Central memory CD8-positive, alpha-beta T cell (primary cell): Measurements from ENCODE around the gene SRSF7.
"Not testable (repeated sequence)": the region's sequence is repeated elsewhere in the genome, so short reads cannot be mapped to it uniquely, and the experiment has no call there.

ENCODE experiments used
- ATAC-seq: fragments of 150-1000 bp; cut with Tn5 transposase; replicated peaks from 2 replicates; pipeline ENCODE4 v1.10.0; 2022; ENCODE audit warnings: mild to moderate bottlenecking, moderate FRiP score, moderate number of reproducible peaks; ENCODE audit not compliant: poor library complexity, severe bottlenecking; ENCODE audit errors: extremely low read depth
- DNase-seq, 2 donors: peaks; one replicate each; pipeline ENCODE4 v3.0.0; 2021; ENCODE audit warnings: low spot score in 2 of 2
- H3K27ac Mint-ChIP-seq: one replicate; pipeline ENCODE4 v1.8.0; 2022; ENCODE audit warnings: low read depth, mild to moderate bottlenecking, moderate library complexity, mixed read lengths
- H3K27me3 Mint-ChIP-seq: one replicate; pipeline ENCODE4 v1.8.0; 2022; ENCODE audit warnings: mixed read lengths
- H3K36me3 Mint-ChIP-seq: one replicate; pipeline ENCODE4 v1.8.0; 2022; ENCODE audit warnings: mild to moderate bottlenecking, moderate library complexity, mixed read lengths; ENCODE audit not compliant: insufficient read depth
- H3K4me1 Mint-ChIP-seq: one replicate; pipeline ENCODE4 v1.8.0; 2022; ENCODE audit warnings: mixed read lengths
- H3K4me3 Mint-ChIP-seq: one replicate; pipeline ENCODE4 v1.8.0; 2022; ENCODE audit warnings: mild to moderate bottlenecking, moderate library complexity, mixed read lengths
- H3K9me3 Mint-ChIP-seq: one replicate; pipeline ENCODE4 v1.8.0; 2022; ENCODE audit warnings: mixed read lengths

SRSF7 gene

GRCh38 chr2:38776531-38776930 lies 25.4 kb upstream of the SRSF7 start:
- Mint-ChIP-seq H3K27ac (no peak overlapping the region), H3K4me3 (no peak overlapping the region), H3K4me1 (peaks cover 14% of the 10 kb centered on the region), H3K36me3 (peaks cover 11% of the 10 kb centered on the region), H3K9me3 (no peaks in the 10 kb centered on the region), H3K27me3 (peaks cover 22% of the 10 kb centered on the region)
- DNase-seq, result no peak
- no peak for ATAC-seq

- H3K36me3 Mint-ChIP-seq, result peaks cover 6% of the 10 kb centered on the region
- H3K4me1 Mint-ChIP-seq, result peaks cover 10% of the 10 kb centered on the region
- no peak overlapping the region for H3K27ac Mint-ChIP-seq
- ATAC-seq, result no peak
- no peaks in the 10 kb centered on the region for H3K9me3 Mint-ChIP-seq
- H3K4me3 Mint-ChIP-seq, result no peak overlapping the region
- no peak for DNase-seq
- H3K27me3 Mint-ChIP-seq, result peaks cover 22% of the 10 kb centered on the region
Measured at GRCh38 chr2:38775921-38776225, 24.7 kb upstream of the SRSF7 start.

GRCh38 chr2:38775097-38775920 lies 24.1 kb upstream of the SRSF7 start:
- Mint-ChIP-seq H3K27ac (no peak overlapping the region), H3K4me3 (no peak overlapping the region), H3K9me3 (no peaks in the 10 kb centered on the region), H3K4me1 (peaks cover 10% of the 10 kb centered on the region), H3K27me3 (peaks cover 22% of the 10 kb centered on the region), H3K36me3 (peaks cover 2% of the 10 kb centered on the region)
- ATAC-seq (no peak), DNase-seq (no peak)

- H3K27ac Mint-ChIP-seq, result no peak overlapping the region
- ATAC-seq (no peak), DNase-seq (no peak)
- H3K36me3 Mint-ChIP-seq, result no peaks in the 10 kb centered on the region
- no peaks in the 10 kb centered on the region for H3K4me1 Mint-ChIP-seq
- H3K27me3 Mint-ChIP-seq, result peaks cover 14% of the 10 kb centered on the region
- no peak overlapping the region for H3K4me3 Mint-ChIP-seq
- H3K9me3 Mint-ChIP-seq, result no peaks in the 10 kb centered on the region
Measured at GRCh38 chr2:38771632-38772031, 20.5 kb upstream of the SRSF7 start.

GRCh38 chr2:38765551-38765950 lies 14.4 kb upstream of the SRSF7 start:
- DNase-seq (no peak), ATAC-seq (no peak)
- H3K27me3 Mint-ChIP-seq, result no peaks in the 10 kb centered on the region
- no peak overlapping the region for H3K27ac Mint-ChIP-seq
- H3K4me1 Mint-ChIP-seq, result no peaks in the 10 kb centered on the region
- H3K4me3 Mint-ChIP-seq, result no peak overlapping the region
- H3K9me3 Mint-ChIP-seq, result no peaks in the 10 kb centered on the region
- no peaks in the 10 kb centered on the region for H3K36me3 Mint-ChIP-seq

- no peaks in the 10 kb centered on the region for H3K27me3 Mint-ChIP-seq
- no peak overlapping the region for H3K27ac Mint-ChIP-seq
- H3K36me3 Mint-ChIP-seq, result no peaks in the 10 kb centered on the region
- no peaks in the 10 kb centered on the region for H3K9me3 Mint-ChIP-seq
- no peaks in the 10 kb centered on the region for H3K4me1 Mint-ChIP-seq
- ATAC-seq (no peak), DNase-seq (no peak)
- H3K4me3 Mint-ChIP-seq, result no peak overlapping the region
Measured at GRCh38 chr2:38765149-38765548, 14.0 kb upstream of the SRSF7 start.

GRCh38 chr2:38763728-38764127 lies 12.6 kb upstream of the SRSF7 start:
- DNase-seq, result no peak
- Mint-ChIP-seq H3K36me3 (peaks cover 1% of the 10 kb centered on the region), H3K27me3 (no peaks in the 10 kb centered on the region), H3K27ac (no peak overlapping the region), H3K9me3 (no peaks in the 10 kb centered on the region), H3K4me3 (no peak overlapping the region), H3K4me1 (no peaks in the 10 kb centered on the region)
- ATAC-seq, result no peak

GRCh38 chr2:38763228-38763627 lies 12.1 kb upstream of the SRSF7 start:
- DNase-seq (no peak), ATAC-seq (no peak)
- Mint-ChIP-seq H3K27ac (no peak overlapping the region), H3K4me1 (no peaks in the 10 kb centered on the region), H3K36me3 (peaks cover 1% of the 10 kb centered on the region), H3K27me3 (no peaks in the 10 kb centered on the region), H3K9me3 (no peaks in the 10 kb centered on the region), H3K4me3 (no peak overlapping the region)

GRCh38 chr2:38755891-38756290 lies 4.7 kb upstream of the SRSF7 start:
- H3K36me3 Mint-ChIP-seq, result peaks cover 14% of the 10 kb centered on the region
- not testable (repeated sequence) for DNase-seq, H3K27ac Mint-ChIP-seq, H3K4me3 Mint-ChIP-seq, H3K9me3 Mint-ChIP-seq, H3K27me3 Mint-ChIP-seq, ATAC-seq
- peaks cover 15% of the 10 kb centered on the region for H3K4me1 Mint-ChIP-seq

GRCh38 chr2:38754506-38754905 lies 3.3 kb upstream of the SRSF7 start:
- DNase-seq (no peak), ATAC-seq (no peak)
- Mint-ChIP-seq H3K36me3 (peaks cover 27% of the 10 kb centered on the region), H3K4me1 (peaks cover 22% of the 10 kb centered on the region), H3K9me3 (no peaks in the 10 kb centered on the region), H3K27ac (peak overlapping the region; percentile 82), H3K27me3 (no peaks in the 10 kb centered on the region), H3K4me3 (peak overlapping the region; percentile 68)

GRCh38 chr2:38754049-38754448 lies 2.9 kb upstream of the SRSF7 start:
- H3K4me3 Mint-ChIP-seq, result peak overlapping the region; percentile 68
- peak overlapping the region; percentile 82 for H3K27ac Mint-ChIP-seq

GRCh38 chr2:38751596-38752410 lies 642 bp upstream of the SRSF7 start:
- Mint-ChIP-seq H3K4me3 (peak overlapping the region; percentile 99), H3K4me1 (peaks cover 47% of the 10 kb centered on the region), H3K27ac (peak overlapping the region; percentile 100), H3K27me3 (no peaks in the 10 kb centered on the region), H3K36me3 (peaks cover 53% of the 10 kb centered on the region), H3K9me3 (no peaks in the 10 kb centered on the region)
- DNase-seq, result no peak
- peak; percentile 34 for ATAC-seq

More at GRCh38 chr2:38754049-38754448, 2.9 kb upstream of the SRSF7 start:
- no peaks in the 10 kb centered on the region for H3K27me3 Mint-ChIP-seq
- H3K36me3 Mint-ChIP-seq, result peaks cover 31% of the 10 kb centered on the region
- peaks cover 25% of the 10 kb centered on the region for H3K4me1 Mint-ChIP-seq
- DNase-seq (no peak), ATAC-seq (no peak)
- H3K9me3 Mint-ChIP-seq, result no peaks in the 10 kb centered on the region
